LoVo (cell line): ENCODE measurements around the gene CEP89.
"Not testable (repeated sequence)": the region's sequence is repeated elsewhere in the genome, so short reads cannot be mapped to it uniquely, and the experiment has no call there.

ENCODE experiments used
- DNase-seq: peaks from one replicate; pipeline ENCODE4 v3.0.0-alpha.2; 2016; ENCODE audit warnings: low spot score

CEP89 gene

DNA sequence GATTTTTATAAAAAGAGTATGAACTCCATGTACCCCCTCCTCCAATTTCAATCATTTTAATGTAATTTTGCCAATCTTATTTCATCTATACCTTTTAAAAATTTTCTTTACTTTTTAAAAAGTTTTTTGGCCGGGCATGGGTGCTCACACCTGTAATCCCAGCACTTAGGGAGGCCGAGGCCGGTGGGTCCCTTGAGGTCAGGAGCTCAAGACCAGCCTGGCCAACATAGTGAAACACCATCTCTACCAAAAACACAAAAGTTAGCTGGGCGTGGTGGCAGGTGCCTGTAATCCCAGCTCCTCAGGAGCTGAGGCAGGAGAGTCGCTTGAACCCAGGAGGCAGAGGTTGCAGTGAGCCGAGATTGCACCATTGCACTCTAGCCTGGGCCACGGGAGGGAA, 138.4 kb downstream of the CEP89 start:
- not testable (repeated sequence) for DNase-seq

DNA sequence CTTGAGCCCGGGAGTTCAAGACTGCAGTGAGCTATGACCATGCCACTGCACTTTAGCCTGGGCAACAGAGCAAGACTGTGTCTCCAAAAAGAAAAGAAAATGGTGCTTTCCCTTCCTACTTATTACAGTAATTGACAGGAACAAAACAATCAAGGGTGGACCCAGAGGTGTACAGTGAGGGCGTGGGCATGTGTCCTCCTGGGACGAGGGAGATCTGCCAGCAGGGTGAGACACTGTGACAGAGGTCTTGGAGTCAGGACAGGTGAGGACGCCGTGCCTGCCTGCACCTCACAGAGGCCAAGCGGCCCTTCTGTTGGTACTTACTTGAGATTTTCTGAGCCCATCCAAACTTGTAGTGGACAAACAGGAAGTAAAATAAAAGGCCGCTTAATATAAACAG, 138.9 kb downstream of the CEP89 start:
- not testable (repeated sequence) for DNase-seq

DNA sequence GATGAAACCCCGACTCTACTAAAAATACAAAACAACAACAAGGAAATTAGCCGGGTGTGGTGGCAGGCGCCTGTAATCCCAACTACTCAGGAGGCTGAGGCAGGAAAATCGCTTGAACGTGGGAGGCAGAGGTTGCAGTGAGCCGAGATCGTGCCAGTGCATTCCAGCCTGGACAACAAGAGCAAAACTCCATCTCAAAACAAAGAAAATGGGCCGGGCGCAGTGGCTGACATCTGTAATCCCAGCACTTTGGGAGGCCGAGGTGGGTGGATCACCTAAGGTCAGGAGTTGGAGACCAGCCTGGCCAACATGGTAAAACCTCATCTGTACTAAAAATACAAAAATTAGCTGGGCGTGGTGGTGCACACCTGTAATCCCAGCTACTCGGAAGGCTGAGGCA, 139.7 kb downstream of the CEP89 start:
- DNase-seq: not testable (repeated sequence)

DNA sequence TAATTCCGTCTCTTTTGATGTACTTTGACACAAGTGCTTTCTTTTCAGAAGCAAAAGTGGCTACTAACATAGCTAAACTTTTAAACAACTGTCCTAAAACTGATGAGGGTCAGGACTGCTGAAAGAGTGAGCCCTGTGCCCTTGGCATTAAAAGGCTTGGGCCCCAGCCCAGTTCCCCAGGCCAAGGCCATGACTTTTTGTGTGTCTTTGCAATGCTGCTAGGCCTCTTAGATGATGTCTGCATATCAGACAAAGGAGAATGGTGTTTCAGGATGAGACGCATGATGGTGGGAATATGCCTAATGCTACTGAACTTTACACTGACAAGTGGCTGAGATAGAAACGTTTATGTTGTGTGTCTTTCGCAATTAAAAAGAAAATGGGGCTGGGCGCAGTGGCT, 140.1 kb downstream of the CEP89 start:
- DNase-seq: no peak

- DNase-seq: no peak
Measured at GRCh38 chr19:32830231-32831014, 141.3 kb downstream of the CEP89 start.

GRCh38 chr19:32829345-32829896, 142.3 kb downstream of the CEP89 start:
- DNase-seq: no peak

GRCh38 chr19:32828643-32829344, 143.0 kb downstream of the CEP89 start:
- no peak for DNase-seq

GRCh38 chr19:32828139-32828538, 143.6 kb downstream of the CEP89 start:
- no peak for DNase-seq
